Amniotic stem cell (primary cell): Measurements from ENCODE around the gene MLKL.

ENCODE experiments used
- DNase-seq: peaks from one replicate; lab custom pipeline; 2025; lab: John Stamatoyannopoulos, UW

The MLKL gene

DNA sequence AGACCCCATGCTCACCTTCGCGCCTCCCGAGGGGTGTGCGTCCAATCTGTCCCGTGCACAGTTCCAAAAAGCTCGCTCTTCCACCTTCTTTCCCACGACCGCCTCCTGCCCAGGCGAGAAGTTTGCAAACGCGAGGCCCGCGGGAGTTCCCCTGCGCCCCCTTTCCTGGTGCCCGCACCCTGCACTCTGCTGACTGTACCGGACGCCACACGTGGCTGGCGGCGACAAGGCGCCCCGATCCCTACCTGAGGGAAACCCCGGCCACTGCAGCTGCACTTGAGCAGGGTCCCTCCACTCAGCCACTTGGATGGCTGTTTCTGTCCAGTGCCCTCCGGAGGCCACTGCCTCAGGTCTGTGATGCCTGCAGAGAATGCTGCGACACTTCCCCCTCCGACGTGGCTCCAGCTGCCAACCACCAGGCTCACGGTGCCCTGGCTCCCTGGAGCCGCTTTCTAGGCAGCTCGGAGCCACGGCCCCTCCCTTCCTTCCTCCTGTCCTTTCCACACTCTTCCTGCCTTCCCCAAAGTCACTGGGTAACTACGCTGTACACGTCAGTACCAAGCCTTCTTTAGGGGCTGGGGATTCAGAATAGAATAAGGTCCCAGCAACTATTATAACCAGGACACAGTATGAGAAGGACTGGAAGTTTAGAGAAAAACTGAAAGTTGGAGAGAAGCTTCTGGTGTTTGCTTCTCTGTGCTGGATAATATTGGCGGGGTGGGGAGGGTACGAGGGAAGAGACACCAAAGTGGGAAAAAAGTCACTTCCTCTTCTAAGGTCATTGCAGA, at the start of gene MLKL:
TSS of gene MLKL (minus strand) at position 425 of the 788 bp plus-strand sequence. CDS start 5,105 bp downstream, outside the sequence.
- peak; percentile 19 for DNase-seq

DNA sequence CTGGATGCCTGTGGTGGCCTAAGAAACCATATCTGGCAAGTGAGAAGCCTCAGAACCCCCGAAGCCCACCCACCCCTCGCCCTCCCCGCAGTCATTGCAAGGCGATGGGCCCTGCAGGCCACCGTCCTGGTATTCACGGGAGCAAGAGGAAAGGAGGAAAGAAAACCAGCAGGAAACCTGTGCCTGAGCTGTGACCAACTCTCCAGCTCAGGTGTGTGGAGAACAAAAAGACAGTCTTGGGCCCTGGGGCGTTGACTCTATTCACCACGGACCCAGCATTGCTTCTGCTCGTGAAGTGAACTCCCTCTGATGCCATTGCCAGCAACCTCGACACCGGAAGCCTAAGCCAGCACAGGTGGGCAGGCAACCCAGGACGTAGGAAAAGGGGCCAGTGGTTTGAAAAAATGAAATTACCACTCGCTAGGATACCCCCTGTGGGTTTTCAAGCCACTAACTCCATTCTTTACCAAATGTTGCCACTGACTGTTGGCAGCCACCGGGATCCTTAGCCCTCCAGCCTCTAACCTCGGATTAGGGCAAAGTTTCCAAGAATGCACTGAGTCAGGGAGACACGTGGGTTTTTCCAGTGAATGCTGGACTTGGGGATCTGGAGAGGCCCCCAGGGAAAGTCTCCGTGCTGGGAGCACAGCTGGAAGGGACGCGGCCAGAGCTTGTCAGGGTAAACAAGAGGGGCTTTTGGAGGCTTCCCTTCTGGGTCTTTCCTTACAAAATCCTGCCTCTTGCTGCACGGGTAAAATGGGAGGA, 48.8 kb upstream of the MLKL start:
- DNase-seq: no peak

DNA sequence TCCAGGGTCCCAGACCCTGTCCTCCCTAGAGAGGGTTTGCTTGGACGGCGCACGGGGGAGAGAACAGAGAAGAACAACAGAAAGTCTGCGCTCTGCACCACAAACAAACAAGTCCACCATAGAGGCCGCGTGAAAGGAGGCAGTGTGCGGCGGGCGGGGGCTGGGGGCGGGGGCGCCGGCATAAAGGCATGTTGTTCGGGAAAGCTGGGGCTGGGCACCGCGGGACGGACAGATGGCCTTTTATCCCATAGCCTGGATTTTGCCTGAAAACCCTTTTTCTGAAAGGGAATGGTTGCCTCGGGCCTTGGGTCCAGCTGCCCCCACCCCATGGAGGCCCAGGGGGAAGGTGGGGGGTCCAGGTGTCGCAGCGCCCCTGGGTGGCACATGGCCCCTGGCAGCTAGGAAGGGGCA, 48.0 kb upstream of the MLKL start:
- no peak for DNase-seq

DNA sequence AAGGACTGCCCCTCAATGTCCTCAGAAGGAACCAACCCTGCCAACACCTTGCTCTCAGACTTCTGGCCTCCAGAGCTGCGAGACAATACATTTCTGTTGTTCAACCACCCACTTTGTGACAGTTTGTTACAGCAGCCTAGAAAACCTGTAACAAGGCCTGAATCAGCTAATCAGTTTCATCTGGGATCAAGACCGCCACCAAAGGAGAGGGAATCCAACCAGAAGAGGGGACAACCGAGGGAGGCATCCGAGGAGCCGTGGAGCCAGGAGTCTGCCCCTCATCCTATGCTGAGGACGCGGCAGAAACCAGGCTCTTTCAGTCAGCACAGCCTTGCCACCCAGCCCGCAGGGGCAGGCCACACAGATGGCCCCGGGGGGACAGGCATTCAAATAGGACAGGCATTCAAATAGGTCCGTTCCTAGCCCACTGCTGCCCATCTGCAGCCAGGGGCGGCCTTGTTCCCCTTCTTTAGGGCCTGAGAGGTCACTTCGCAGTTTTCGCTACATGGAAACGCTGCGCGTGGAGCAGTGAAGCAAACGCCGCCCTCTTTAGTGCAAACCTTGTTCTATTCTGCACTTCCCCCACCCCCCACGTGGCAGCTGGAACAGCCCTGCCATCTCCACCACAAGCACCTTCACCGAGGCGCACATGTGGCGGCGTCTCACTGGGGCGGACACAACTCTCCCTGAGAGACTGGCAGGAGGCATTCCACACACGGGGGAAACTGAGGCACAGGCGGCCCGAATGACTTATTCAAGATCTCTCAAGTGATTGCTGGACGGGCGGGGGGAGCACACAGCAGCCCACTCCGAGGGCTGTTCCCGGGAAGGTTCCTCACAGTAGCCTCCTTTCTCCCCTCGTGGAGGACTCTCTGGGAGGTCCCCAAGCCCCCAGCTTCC, 47.3 kb upstream of the MLKL start:
- no peak for DNase-seq

DNA sequence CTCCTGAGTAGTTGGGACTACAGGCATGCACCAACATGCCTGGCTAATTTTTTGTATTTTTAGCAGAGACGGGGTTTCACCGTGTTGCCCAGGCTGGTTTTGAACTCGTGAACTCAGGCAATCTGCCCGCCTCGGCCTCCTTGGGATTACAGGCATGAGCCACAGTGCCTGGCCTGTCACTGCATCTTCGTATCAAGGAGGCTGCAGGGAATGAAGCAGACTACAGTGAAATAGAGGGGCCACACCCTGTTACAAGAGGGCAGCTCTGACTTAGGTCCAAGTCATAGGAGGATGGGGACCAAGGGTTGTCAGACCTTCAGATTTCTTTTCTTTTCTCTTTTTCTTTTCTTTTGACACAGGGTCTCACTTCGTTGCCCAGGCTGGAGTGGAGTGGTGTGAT, 45.3 kb upstream of the MLKL start:
- DNase-seq: no peak

DNA sequence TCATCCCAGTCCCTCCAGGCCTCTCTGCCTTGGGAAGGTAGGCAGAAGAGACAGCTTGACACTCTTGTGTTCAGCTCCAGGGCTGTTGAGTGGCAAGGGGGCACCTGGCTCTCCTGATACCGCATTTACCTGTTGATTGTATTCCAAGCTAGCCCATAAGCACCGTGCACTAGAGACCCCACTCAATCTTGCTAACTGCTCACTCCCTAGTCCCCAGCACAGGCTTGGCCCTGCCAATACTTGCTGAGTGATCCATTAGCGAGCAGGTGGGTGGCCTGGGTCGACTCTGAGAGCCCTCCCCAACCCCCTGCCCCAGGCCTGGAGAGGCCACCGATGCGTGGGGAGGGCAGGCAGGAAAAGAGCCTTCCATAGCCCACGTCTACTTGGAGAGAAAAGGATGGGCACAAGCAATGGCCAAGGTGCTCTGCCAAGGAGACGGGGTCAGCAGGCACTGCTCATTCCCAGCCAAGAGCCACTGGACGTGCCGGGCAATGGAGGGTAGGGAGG, 44.5 kb upstream of the MLKL start:
- no peak for DNase-seq

DNA sequence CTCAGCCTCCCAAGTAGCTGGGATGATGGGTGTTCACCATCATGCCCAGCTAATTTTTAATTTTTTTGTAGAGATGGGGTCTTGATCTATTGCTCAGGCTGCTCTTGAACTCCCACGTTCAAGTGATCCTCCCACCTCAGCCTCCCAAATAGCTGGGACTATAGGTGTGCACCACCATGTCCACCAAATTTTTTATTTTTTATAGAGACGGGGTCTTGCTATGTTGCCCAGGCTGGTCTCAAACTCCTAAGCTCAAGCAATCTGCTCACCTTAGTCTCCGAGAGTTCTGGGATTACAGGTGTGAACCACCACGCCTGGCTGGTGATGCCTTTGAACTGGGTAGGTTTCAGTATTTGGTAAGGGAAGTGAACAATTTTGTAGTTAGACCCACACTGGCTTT, 43.9 kb upstream of the MLKL start:
- DNase-seq: no peak

DNA sequence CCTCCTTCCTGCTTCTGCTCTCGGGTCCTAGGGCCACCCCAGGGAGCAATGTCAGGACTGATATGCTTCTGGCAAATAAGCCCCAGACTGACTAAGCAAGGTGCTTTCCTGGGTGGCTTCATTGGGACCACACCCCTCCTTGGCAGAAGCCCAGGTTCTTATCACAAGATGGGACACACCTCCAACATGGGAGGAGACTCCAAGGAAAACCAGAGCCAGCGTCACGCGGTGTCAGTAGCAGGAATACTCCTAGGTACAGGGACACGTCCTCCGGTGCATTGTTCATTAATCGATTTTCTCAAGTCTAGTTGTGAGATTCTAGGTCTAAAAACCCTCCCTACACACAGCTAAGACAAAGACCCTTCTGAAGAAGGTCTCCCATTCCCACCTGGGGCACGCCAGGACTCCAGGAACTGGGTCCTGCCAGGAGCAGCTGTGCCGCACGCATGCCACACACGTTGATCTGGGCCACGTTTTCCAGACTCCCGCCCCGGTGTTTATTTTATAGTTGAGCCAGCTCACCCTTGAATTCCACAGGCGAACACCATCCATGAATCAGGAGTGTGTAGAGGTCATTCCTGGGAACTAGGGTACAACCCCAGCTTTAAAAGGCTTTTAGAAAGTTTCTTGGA, 43.1 kb upstream of the MLKL start:
- peak; percentile 46 for DNase-seq

DNA sequence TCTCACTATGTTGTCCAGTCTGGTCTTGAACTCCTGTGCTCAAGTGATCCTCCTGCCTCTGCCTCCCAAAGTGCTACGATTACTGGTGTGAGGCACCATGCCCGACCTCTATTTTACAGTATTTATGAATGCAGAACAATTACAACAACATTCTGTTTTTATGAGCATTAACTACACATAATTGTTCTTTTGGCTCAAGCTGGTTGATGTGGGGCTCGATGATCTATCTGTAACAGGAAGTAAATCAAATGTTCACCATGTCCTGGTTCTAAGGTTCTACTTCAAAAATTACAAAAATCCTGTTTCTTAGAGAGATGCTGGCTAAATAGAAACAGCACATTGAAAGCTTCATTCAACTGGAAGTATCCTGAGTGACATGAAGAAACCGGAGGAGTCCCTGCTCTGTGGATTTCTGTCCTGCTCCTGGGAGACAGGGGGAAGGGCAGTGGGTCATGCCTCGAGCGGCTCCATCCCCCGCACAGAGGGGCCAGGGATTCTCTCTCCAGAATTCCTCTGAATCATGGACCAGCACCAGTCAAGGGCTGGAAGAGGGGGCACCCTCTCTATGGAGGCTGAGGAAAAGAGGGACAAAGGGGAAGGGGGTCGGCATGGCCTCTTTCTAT, 42.5 kb upstream of the MLKL start:
- DNase-seq: no peak

DNA sequence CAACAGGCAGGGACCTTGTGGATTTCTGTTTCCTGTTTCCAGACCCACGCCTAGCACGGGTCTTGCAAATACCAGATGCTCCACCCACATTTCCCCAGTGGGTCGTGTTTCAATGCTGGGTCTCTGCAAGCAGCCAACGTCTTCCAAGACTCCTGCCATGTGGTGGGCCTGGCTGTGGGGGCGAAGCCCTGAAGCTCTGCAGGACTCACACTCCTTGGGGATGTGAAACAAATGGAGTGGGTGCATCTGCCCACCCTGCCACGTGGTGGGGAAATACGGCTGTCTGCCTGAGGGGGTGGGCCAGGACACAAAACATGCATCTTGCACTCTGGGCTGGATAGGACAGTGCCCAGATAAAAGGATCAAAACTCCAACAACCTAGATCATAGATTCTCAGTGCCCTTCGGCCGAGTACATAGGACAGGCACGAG, 41.4 kb upstream of the MLKL start:
- DNase-seq: no peak

DNA sequence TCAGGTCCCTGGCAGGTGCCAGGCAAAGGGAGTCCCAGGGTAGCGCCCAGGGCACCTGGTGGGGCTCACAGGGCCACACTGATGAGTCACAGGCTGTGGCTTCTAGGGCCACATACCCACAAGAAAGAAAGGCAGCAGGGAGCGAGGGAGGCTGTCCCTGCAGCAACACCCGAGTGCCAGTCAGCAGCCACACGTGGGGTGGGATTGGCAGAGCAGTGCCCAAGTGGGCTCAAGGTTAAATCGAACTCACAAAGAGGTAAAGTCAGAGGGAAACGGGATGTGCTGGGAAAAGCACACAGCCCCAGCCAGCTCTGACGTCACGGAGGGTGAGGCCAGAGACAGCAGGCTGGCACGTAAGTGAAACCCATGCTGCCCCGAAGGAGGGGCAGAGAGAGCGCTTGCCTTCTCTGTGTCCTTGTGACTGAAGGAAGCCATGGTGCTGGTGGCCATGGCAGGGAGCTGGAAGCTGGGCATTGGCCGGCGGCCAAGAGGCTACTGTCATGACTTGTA, 40.2 kb upstream of the MLKL start:
- DNase-seq: no peak

DNA sequence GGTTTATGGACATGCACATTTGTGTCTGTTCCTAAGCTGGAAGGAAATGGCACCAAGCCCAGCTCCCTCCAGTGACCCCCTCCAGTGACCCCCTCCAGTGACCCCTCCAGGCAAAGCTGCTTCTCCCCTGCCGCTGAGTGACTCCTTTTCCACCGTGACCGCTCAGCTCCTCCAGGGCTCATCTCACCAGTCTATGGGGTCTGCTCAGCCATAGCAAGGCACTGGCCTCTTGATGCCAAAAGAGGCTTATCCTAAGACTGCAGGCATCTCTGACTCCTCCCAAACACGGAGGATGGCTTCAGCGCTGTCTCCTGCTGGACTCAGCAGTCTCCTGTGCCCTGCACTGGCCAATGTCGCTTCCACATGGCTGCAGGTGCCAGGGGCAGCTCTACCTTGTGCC, 38.6 kb upstream of the MLKL start:
- no peak for DNase-seq

DNA sequence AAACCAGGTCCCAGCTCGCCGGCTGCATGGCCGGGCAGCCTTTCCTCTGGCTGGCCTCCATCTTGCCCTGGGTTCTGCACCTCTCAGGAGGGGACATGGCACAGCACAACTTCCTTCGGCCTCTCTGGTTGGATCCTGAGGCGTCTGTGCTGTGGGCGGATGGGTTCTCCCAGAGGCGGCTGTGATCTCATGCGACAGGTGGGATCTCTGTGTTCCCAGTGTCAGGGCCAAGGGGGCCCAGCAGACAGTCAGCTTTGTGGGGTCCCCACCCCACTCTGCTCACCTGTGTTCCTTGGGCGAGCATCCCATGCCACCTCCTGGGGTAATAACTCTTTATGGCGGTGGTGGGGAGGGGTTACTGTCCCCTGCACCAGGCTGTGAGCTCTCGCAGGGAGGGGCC, 38.2 kb upstream of the MLKL start:
- DNase-seq: no peak

DNA sequence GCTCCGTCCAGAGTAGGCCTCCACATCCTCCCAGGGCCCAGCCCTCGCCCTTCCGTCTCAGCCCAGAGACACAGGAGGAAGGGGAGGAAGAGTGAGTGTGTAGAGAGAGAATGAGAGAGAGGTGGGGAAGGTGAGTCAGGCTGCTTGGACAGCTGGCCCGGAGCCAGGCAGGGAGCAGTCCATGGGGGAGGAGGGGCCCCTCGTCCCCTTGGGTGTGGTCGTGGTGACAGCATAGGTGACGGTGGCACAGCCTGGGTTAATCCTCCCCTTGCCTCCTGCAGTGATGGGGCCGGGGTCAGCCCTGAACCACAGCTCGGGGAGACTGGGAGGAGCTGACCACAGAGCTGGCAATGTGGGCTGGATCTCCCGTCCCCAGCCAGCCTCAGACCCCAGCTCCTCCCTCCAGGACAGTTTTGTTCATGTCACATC, 37.5 kb upstream of the MLKL start:
- no peak for DNase-seq

DNA sequence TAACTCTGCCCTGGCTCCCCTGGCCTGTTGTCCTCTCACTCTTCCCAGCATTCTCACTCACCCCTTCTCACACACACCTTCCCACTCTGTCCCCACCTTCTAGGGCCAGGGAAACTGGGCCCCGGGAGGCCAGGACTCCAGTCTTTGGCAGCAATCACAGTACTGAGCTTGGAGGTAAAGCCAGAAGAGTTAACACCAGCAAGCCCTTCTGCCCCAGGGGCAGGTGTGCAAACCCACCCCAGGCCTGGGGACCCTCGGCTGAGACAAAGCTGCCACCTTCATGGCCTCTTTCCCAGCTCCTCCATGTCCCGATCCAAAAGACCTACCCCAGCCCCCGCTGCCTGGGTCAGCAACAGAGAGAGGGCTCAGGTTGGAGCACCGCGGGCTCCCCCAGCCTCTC, 36.9 kb upstream of the MLKL start:
- DNase-seq: no peak

DNA sequence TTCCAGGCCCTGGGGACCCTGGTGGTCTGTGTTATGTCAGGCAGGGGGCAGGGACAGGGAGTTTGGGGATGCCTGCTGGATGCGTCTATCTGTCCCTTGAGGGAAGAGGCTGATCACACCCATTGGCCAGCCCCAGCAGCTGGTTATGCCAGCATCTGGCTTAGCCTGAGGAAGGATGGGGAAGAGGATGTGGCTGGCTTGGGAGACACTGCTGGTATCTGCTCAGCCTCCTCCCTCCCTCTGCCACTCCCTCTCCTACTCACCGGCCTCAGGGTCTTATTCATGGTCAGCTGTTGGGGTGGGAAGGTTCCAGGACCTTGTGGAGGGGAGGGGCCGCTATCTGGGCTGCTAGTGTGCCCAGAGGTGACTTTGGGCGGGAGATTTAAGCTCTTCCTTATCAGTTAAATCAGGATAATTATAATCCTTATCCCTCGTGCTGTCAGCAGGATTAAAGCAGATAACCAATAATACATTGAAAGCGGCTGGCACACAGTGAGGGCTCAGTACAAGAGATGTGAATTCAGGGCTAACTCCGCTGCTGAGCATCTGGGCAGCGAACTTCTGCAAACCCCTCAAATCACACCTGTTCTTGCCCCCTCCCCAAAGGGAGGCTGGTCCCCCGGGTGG, 36.0 kb upstream of the MLKL start:
- no peak for DNase-seq

DNA sequence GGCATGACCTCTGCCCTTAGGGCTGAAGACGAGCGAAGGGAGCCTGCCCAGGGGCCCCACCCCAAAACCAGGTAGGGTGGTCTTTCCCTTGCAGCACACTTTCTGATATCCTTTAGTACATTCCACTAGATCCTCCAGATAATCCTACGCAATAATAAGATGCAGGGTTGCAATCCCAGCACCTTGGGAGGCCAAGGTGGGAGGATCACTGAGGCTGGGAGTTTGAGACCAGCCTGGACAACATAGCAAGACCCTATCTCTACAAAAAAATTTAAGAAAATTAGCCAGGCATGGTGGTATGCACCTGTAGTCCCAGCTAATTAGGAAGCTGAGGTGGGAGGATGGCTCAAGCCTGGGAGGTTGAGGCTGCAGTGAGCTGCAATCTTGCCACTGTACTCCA, 34.9 kb upstream of the MLKL start:
- no peak for DNase-seq

DNA sequence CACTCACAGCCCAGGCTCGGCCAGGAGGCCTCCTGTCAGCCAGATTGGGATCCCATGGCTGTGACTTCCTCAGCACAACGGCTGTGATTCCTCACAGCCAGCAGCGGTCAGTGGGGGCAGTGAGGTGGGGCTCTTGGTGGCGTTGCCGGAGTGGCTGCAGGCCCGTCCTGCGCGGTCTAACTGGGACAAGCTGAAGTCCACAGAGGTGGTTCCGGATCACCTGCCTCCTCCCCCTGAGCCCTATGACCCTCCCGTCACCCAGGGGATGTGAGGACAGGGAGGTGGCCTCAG, 34.4 kb upstream of the MLKL start:
- no peak for DNase-seq

DNA sequence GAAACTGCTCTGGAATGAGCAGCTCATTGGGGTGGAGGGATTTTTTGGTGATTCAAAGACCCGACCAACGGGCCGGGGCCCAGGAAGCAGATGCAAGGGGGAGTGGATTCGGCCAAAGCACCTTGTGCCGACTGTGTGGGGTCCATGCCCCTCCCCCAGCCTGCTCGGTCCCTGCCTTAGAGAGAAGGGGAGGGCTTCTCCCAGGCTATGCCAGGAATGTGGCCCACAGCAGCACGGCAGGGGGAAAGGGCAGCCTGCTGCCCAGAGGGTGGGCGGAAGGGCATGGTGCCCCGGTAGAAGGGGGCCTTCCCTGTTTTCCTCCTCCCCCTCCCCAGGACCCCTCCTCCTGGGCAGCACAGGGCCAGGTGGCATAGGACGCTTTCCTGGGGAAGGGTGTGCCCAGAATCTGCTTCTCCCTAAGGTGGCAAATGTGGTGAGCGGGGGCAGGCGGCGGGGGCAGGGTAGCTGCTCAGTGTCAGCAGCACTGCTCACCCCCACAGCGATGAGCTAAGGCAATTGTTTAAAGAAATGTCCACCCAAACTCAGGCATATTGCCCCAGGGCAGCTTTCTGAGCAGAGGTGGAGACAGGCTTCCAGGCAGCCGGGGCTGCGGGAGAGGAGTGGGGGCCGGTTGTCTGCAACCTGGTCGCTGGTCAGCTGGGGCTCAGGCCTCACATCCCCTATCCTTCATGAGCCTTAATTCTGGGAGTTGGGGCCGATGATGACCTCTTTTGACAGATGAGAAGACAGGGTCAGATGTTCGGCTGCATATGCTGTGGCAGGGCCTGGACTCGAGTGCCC, 33.9 kb upstream of the MLKL start:
- no peak for DNase-seq
